GM19324 (cell line): ENCODE measurements around the gene LIPE.

Experiments used
- ATAC-seq: cut with Tn5 transposase; IDR thresholded peaks from one replicate; pipeline ENCODE4 v1.9.1; 2021; ENCODE audit warnings: mild to moderate bottlenecking, moderate library complexity; ENCODE audit not compliant: unreplicated experiment, low FRiP score

Gene LIPE

GRCh38 chr19:42445948-42446347 is 18.8 kb upstream of the LIPE start:
- no peak for ATAC-seq

GRCh38 chr19:42443944-42444398 is 16.8 kb upstream of the LIPE start:
- no peak for ATAC-seq

DNA sequence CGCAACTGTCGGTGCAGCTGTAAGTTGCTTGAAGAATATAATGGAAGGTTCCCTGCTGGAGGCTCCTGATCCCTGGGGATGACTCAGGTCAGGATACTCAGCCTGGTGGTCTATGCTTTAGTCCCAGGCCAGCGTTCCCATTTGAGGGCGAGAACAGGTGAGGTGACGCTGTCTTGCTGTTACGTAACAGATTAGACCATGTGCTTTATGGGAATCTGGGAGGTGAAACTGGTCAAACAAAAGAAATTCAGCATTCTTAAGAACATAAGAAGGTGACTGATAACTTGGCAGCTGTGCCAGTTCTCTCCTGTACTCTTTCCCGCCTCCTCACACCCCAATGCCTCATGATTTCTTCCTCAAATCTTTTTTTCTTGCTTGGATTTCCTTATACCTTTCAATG is 15.6 kb upstream of the LIPE start, which contains the start of gene CXCL17:
TSS of gene CXCL17 (minus strand) at position 114 of the 400 bp plus-strand sequence. CDS start 114 bp downstream, outside the sequence.
- no peak for ATAC-seq

GRCh38 chr19:42441049-42441445 is 13.9 kb upstream of the LIPE start:
- no peak for ATAC-seq

DNA sequence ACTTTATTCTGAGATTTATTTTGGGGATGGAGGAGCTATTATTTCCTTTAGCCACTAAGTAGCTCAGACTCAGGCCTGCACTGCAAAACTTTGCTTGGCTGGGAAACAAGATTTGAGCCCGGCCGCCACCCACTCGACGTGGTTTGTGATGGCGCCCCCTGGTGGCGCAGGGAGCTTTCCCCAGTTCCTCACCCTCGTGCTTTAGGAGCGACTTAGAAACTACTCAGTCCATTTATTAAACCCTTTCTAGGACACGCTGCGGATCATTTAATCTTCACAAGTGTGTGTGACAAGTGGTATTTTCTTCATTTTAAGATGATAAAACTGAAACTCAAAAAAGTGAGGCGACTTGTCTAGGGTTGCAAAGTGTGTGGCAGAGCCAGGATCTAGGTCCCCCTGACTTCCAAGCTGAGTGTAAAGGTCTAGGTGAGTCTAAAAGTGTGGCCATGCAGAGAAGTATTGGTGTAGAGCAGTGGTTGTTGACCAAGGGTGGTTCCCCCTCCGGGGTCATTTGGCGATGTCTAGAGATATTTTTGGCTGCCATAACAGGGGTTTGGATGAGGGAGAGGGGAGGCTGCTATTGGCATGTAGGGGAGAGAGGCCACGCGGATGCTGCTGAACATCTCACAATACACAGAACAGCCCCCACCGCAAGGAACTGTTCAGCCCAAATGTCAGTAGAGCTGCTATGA is 13.3 kb upstream of the LIPE start:
- no peak for ATAC-seq

GRCh38 chr19:42436006-42436405 is 8.8 kb upstream of the LIPE start:
- no peak for ATAC-seq

DNA sequence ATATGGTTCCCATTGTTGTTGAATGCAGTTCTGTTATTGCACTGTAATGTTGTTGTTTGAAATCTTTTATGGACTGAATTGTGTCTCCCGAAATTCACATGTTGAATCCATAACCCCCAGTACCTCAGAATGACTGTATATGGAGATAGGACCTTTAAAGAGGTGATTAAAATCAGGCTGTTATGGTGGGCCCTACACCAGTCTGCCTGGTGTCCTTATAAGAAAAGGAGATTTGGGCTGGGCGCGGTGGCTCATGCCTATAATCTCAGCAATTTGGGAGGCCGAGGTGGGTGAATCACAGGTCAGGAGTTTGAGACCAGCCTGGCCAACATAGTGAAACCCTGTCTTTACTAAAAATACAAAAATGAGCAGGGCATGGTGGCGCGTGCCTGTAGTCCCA is 8.1 kb upstream of the LIPE start:
- ATAC-seq, result no peak

- no peak for ATAC-seq
These were observed 6.5 kb upstream of the LIPE start for GRCh38 chr19:42433503-42434260.

DNA sequence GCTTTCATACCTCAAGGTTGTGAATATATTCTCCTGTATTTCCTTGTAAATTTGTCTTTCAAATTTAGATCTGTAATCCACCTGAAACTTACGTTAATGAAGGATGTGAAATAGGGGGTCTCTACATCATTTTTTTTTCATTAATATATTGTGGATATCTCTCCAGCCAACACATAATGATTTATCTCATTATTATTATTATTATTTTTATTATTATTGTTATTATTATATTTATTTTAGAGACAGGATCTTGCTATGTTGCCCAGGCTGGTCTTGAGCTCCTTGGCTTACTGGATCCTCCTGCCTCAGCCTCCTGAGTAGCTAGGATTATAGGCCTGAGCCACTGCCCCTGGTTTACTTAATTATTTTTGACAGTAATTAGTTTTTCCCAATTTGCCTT is 4.3 kb upstream of the LIPE start:
- ATAC-seq, result no peak

GRCh38 chr19:42428676-42429075 is 1.5 kb upstream of the LIPE start:
- ATAC-seq, result no peak

GRCh38 chr19:42426643-42427042 is 545 bp downstream of the LIPE start:
- no peak for ATAC-seq

GRCh38 chr19:42424712-42425131 is 2.5 kb downstream of the LIPE start:
- no peak for ATAC-seq

GRCh38 chr19:42424345-42424707 is 2.9 kb downstream of the LIPE start:
- no peak for ATAC-seq

DNA sequence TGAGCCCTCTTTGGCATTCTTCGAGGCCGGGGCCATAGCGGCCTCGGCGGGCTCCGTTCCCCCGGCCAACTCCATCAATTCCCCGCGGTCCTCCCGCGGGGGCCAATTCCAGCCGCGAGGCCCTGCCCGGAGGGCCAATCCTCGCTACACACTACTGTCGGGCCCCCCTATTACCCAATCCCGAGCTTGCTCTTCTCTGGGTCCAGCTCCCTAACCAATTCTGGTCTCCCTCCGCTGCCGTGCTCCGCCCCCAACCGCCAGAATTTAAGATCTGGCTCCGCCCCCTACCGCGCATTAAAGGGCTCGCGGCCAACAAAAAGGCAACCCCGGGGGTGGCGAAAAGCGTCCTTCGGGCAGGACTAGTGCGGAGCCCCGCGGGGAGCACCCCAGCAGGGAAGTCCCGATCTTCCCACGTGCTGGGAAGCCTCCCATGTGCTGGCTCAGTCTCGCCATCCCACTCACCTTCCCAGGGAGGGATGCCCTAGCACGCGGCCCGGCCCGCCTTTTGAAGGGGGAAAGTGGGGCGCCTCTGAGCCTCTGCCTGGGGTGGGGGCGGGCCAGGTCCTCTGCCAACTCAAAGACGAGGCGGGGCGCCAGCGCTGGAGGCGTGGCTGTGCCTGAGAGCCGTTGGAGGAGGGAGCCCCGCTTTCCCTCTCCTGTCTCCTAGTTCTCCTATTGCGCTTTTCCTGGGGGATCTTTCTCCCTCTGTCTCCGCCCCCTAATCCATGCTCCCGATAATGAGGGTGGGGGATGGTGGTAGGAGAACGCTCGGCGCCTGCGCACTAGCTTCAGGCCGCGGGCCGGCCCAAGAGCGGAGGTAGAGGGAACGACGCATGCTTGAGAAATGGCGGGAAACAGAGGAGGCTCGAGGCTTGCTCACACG is 3.5 kb downstream of the LIPE start:
- peak; percentile 76 for ATAC-seq

- ATAC-seq, result peak; percentile 24
These were observed 4.2 kb downstream of the LIPE start for GRCh38 chr19:42422901-42423461.

DNA sequence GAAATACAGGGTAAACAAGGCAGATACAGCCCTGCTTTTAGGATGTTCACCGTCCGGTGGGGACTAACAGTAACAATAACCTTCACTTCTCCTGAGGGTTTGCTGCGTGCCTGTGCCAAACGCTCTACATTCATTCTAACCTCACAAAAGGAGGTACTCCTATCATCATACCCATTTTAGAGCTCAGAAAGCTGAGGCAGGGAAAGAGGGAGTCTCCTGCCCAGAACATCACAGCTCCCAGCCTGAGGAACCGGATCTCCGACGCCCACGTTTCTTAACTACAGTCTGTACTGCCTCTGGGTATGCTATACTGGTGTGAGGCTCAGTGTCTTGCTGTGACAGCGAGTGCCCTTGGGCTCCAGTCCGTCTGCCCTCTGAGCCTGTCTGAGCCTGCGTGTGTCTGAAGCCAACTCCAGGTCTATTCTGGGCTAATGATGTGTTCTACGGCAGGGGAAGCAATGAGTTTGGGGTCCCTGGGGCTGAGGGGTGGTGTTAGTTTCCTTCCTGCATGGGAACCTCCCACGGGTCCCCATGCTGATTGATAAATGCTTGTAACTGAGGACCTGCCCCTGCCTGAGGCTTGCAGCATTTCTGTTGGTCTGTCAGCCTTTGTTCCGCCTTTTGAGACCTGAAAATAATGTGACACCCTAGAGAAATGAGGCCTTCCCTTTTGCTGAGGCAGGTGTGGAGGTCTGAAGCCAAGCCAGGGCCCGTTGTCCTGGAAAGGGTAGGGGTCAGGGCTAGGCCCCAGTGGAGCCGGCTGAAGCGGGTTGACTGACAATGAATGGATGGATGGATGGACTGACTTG is 4.9 kb downstream of the LIPE start:
- ATAC-seq, result peak; percentile 2

DNA sequence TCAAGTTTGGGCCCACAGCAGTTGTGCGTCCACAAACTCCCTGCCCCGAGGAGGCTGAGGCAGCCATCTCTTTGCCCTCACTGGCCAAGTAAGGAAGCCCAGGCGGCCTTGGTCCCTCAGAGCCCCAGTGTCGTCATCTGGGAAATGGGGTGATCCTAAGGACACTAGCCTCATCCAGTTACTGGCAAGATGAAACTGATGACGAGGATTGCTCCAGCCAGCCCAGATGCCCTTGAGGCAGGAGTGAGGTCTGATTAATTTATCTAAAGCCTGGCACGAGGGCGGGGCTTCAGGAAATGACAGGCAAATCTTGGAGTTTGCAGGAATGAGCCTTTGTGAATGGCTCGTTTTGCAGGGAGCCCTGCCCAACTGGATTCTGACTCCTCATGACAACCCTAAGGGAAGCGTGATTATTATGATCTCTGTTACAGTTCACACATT is 5.6 kb downstream of the LIPE start:
- no peak for ATAC-seq

DNA sequence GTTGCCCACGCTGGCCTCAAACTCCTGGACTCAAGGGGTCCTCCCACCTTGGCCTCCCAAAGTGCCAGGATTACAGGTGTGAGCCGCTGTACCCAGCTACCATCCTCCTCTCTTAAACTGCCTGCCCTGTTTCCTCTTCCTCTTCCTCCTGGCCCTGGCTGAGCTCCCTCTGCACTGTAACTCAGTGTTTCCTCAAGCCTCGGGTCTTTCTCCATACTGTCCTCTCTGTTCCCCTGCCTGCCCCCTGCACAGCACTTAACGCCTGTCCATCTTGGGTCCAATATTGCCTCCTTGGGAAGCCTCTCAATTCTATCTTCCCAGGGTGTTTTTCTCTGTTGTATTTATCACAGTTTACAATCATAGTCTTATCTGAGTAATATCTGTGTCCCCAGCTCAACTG is 6.1 kb downstream of the LIPE start:
- no peak for ATAC-seq

- ATAC-seq, result no peak
These were observed 7.1 kb downstream of the LIPE start for GRCh38 chr19:42420055-42420544.

- ATAC-seq, result no peak
These were observed 7.9 kb downstream of the LIPE start for GRCh38 chr19:42419309-42419708.
